Neutrophil (primary cell): ENCODE results near the gene TMEM106C.

Experiments
- H3K27ac ChIP-seq: fragments of 200-600 bp; sonication (generic); 2 replicates; pipeline ENCODE4 v1.5.1; 2016; ENCODE audit warnings: mild to moderate bottlenecking, moderate library complexity
- H3K27me3 ChIP-seq: fragments of 200-600 bp; sonication (generic); 2 replicates; pipeline ENCODE4 v1.6.0; 2016; ENCODE audit warnings: mild to moderate bottlenecking
- H3K36me3 ChIP-seq: fragments of 200-600 bp; sonication (generic); 2 replicates; pipeline ENCODE4 v1.5.1; 2017
- H3K4me1 ChIP-seq, 2 experiments: fragments of 200-600 bp in 1 of 2; sonication (generic) in 1 of 2; 1 replicate in 1 of 2; 2 replicates in 1 of 2; pipeline versions ENCODE4 v1.5.1 to v1.6.1; 2013 to 2016; ENCODE audit warnings: low read depth in 1 of 2, low read length in 1 of 2, mild to moderate bottlenecking in 1 of 2, moderate library complexity in 1 of 2; ENCODE audit not compliant: control insufficient read depth in 1 of 2, insufficient read depth in 1 of 2
- H3K4me3 ChIP-seq, 2 experiments: fragments of 200-600 bp in 1 of 2; sonication (generic) in 1 of 2; 1 replicate in 1 of 2; 2 replicates in 1 of 2; pipeline ENCODE4 v1.5.1; 2013 to 2016; ENCODE audit warnings: low read depth in 1 of 2, low read length in 1 of 2, mild to moderate bottlenecking in 1 of 2, moderate library complexity in 1 of 2
- H3K9me3 ChIP-seq: fragments of 200-600 bp; sonication (generic); 2 replicates; pipeline ENCODE4 v1.5.1; 2016
- TF ChIP-seq, protein P1 (sequence below): fragments of 200-600 bp; sonication (generic); IDR thresholded peaks from 2 replicates; pipeline ENCODE4 v1.5.1; 2016; ENCODE audit warnings: antibody characterized with exemption

TMEM106C gene

DNA sequence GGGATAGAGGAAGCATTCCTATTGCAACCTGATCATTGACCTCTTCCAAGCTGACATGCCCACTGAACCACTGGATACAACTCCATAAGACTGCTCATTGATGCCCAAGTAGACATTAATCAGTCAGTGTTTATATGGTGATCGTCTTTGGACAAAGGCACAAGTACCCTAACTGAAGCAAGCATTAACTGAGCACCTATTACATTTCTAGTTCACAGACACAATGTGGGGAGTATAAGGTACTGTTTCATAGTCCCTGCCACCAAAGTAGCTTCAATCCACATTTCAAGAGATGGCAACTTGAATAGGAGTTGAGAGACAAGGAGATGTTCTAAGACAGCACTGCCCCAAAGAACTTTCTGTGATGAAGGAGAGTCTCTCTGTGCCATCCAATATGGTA, 51.7 kb downstream of the TMEM106C start:
- Histone ChIP-seq H3K36me3 (no peaks in the 10 kb centered on the region), H3K9me3 (no peaks in the 10 kb centered on the region), H3K27me3 (peaks cover 92% of the 10 kb centered on the region), H3K4me3 (no peak overlapping the region), H3K4me1 (no peaks in the 10 kb centered on the region), H3K27ac (no peak overlapping the region)
- TF ChIP-seq, protein P1, sequence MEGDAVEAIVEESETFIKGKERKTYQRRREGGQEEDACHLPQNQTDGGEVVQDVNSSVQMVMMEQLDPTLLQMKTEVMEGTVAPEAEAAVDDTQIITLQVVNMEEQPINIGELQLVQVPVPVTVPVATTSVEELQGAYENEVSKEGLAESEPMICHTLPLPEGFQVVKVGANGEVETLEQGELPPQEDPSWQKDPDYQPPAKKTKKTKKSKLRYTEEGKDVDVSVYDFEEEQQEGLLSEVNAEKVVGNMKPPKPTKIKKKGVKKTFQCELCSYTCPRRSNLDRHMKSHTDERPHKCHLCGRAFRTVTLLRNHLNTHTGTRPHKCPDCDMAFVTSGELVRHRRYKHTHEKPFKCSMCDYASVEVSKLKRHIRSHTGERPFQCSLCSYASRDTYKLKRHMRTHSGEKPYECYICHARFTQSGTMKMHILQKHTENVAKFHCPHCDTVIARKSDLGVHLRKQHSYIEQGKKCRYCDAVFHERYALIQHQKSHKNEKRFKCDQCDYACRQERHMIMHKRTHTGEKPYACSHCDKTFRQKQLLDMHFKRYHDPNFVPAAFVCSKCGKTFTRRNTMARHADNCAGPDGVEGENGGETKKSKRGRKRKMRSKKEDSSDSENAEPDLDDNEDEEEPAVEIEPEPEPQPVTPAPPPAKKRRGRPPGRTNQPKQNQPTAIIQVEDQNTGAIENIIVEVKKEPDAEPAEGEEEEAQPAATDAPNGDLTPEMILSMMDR: no peak

DNA sequence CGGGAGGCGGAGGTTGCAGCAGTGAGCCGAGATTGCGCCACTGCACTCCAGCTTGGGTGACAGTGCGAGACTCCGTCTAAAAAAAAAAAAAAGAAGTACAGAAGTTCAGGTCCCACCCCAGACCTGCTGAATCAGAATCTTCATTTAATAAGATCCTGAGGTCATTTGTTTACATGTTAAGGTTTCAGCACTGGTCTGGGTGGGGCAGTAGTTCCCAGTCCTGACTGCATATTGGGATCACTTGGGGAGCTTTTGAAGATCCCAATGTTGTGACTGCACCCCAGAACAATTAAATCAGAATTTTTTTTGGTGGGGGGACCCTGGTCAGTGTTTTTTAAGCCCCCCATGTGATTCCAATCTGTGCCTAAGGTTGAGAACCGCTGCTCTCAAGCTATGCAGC, 52.6 kb downstream of the TMEM106C start:
- Histone ChIP-seq H3K4me1 (no peaks in the 10 kb centered on the region), H3K9me3 (no peaks in the 10 kb centered on the region), H3K27ac (no peak overlapping the region), H3K27me3 (peaks cover 86% of the 10 kb centered on the region), H3K36me3 (no peaks in the 10 kb centered on the region), H3K4me3 (no peak overlapping the region)
- TF ChIP-seq, protein P1: no peak

DNA sequence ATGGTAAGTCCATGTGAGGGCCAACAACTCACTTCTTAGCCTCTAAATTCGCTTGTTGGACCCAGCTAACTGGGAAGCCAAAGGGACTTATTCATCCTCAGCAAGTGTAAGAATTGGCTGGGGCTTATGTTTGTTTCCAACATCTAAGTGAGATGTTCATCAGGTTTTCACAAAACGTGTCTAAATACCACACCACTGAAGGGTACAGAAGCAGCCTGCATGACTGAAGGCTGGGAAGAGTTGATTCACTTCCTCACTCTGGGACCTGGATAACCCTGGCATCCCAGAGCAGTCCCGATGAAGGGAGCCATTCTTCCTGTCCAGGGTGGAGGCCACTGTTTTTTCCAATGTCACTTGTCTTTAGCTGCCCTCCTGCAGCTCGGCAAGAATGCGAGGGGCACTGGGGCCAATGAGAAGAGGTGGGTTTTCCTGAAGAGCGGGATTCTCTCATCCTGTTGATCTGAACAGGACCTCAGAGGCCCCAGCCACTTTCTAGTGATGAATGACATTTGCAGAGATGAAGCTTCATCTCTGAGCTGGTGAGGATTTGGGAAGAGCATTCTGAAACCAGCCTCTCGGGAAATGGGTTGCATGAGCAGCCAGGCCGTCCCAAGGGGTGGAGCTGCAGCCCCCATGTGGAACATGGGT, 53.1 kb downstream of the TMEM106C start:
- peaks cover 83% of the 10 kb centered on the region for H3K27me3 ChIP-seq

DNA sequence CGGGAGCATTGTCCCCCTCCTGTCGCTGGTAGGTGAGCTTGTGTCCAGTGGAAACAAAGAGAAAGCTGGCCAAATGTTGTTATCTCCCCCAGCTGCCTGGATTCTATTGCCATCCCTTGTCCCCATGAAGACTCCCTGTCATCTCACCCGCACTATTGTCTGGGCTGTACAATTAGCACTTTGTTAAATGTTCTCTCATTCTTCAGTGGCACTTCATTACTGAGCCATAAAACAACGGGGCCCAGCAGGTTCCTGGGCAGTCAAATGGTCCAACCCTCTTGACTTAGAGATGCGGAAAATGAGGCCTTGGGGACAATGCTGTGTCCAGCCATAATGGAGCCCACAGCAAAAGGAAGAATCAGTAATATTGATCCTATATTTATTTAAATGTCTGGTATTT, 54.1 kb downstream of the TMEM106C start:
- Histone ChIP-seq H3K4me1 (no peaks in the 10 kb centered on the region), H3K27me3 (peaks cover 85% of the 10 kb centered on the region), H3K4me3 (no peak overlapping the region), H3K36me3 (no peaks in the 10 kb centered on the region), H3K9me3 (no peaks in the 10 kb centered on the region), H3K27ac (no peak overlapping the region)
- TF ChIP-seq, protein P1: no peak

More for the DNA sequence above, 53.1 kb downstream of the TMEM106C start:
- no peak overlapping the region for H3K4me3 ChIP-seq
- no peaks in the 10 kb centered on the region for H3K36me3 ChIP-seq
- H3K27ac ChIP-seq: no peak overlapping the region
- TF ChIP-seq, protein P1: no peak
- H3K4me1 ChIP-seq: no peaks in the 10 kb centered on the region
- H3K9me3 ChIP-seq: no peaks in the 10 kb centered on the region

DNA sequence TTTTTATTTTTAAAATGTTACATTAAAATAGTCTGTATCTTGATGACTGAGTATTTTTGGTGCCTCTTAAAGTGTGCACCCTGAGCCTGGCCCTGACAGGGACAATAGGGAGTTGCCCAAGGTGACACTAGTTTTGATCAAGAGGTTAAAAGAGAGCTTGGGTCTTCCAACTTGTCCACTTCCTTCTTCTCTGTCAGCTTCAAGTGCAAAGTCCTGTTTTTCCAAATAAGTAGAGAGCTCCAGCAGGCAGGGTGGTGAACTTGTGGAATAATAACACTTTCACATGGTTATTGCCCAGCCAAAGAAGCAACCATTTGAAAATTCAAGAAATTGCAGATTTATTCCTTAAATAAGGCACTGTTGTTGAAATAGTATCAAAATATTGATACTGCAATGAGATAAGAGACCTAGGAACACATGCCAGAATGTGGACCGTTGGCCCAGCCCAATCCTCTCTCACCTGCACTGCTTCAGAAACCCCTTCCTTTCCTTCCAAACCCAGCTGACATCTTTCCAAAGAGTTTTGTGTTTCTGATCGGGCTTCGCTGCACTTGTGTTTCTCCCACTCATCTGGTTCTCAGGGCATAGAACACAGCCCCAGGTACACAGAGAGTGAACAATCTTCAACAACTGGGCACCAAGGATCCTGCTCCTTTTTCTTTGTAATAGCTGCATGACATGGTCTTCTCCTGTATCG, 54.7 kb downstream of the TMEM106C start:
- Histone ChIP-seq H3K4me3 (no peak overlapping the region), H3K27me3 (peaks cover 85% of the 10 kb centered on the region), H3K9me3 (no peaks in the 10 kb centered on the region), H3K27ac (no peak overlapping the region), H3K4me1 (no peaks in the 10 kb centered on the region), H3K36me3 (no peaks in the 10 kb centered on the region)
- TF ChIP-seq, protein P1: no peak
